Neural progenitor cell (in vitro differentiated cells): ENCODE results near the gene FARS2.

ENCODE experiments used
- EZH2phosphoT487 ChIP-seq: fragments of 200-600 bp; sonication (generic); IDR thresholded peaks from 2 replicates; pipeline ENCODE4 v1.6.1; 2017; ENCODE audit warnings: antibody characterized with exemption
- TF ChIP-seq, protein P1 (sequence below): fragments of 200-600 bp; sonication (generic); IDR thresholded peaks from 2 replicates; pipeline ENCODE4 v1.5.1; 2017; ENCODE audit warnings: antibody characterized with exemption, mild to moderate bottlenecking

DNA sequence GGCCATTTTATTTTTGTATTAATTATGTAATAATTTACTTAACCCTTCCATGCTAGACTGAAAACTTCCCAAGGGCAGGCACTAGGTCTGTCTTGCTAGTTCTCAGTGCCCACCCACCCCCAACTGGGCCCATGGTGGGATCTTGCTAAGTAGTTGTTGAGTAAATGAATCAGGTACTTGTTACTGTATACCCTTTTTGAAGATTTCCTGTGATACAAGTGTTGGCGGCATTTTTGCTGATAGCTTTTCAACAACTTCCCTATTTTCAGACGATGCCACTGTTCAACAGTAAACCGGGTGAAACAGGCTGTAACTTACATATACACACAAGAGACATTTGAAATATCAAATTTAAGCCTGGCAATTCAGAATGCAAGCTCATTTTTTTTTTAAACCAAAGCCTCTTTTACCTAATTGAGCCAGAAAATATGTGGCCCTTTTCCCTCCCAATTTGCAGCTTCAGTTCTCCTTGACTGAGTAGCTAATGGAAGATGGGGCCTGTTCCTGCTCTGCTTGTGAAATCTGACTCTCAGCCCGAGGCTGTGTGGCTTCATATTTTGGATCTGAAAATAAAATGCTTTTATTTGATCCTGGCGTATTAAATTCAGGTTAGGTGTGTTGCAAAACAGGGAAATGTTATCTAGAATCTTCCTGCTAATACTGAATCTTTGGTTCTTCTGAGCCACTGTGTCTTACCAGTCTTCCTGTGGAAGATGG lies 457.1 kb downstream of the FARS2 start:
- TF ChIP-seq, protein P1, sequence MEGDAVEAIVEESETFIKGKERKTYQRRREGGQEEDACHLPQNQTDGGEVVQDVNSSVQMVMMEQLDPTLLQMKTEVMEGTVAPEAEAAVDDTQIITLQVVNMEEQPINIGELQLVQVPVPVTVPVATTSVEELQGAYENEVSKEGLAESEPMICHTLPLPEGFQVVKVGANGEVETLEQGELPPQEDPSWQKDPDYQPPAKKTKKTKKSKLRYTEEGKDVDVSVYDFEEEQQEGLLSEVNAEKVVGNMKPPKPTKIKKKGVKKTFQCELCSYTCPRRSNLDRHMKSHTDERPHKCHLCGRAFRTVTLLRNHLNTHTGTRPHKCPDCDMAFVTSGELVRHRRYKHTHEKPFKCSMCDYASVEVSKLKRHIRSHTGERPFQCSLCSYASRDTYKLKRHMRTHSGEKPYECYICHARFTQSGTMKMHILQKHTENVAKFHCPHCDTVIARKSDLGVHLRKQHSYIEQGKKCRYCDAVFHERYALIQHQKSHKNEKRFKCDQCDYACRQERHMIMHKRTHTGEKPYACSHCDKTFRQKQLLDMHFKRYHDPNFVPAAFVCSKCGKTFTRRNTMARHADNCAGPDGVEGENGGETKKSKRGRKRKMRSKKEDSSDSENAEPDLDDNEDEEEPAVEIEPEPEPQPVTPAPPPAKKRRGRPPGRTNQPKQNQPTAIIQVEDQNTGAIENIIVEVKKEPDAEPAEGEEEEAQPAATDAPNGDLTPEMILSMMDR, result no peak
- no peak for TF ChIP-seq EZH2phosphoT487
